HCT116 (cell line): ENCODE data around the gene CDK2AP2. TPM values are rescaled to one million over a fixed set of nuclear protein-coding genes. Genes with fewer than 3 reads are reported as not detected.
"Not testable (repeated sequence)": the region's sequence is repeated elsewhere in the genome, so short reads cannot be mapped to it uniquely, and the experiment has no call there.

Source experiments
- ATAC-seq: fragments of 200-7000 bp; cut with Tn5 transposase; 2 replicates; pipeline ENCODE4 v1.9.1; 2020; ENCODE audit warnings: mild to moderate bottlenecking, moderate library complexity
- BruUV-seq: library from RNA; stranded (reverse); fragments of 400-500 nt; replicated peaks from 2 replicates; lab custom pipeline; 2021; lab: Mats Ljungman, UMichigan
- CTCF ChIA-PET: fragments of 300-600 bp; sonication (Branson Sonifier 250); formaldehyde crosslinking; loops from one replicate; lab custom pipeline; 2021; ENCODE audit warnings: antibody characterized with exemption; lab: Charles Lee
- POLR2A ChIA-PET: fragments of 300-600, 350-600 bp; sonication (Branson Sonifier 250); formaldehyde crosslinking; loops from one replicate; lab custom pipeline; 2021; ENCODE audit warnings: antibody characterized with exemption; lab: Charles Lee
- RAD21 ChIA-PET, 2 experiments: fragments of 300-600 bp; sonication (Branson Sonifier 250); formaldehyde crosslinking; loops; one replicate each; lab custom pipeline; 2023; ENCODE audit warnings: low total read pairs in 2 of 2; ENCODE audit not compliant: uncharacterized antibody in 2 of 2, unreplicated experiment in 2 of 2, low non-redundant PET in 1 of 2; lab: Charles Lee
- DNase-seq: peaks from one replicate; pipeline ENCODE4 v3.0.0-alpha.2; 2010; ENCODE audit warnings: low read depth, low spot score
- H2AFZ ChIP-seq: fragments of 200-600 bp; shearing (Covaris generic), sonication (generic); 2 replicates; pipeline ENCODE4 v1.6.1; 2017; ENCODE audit warnings: low read depth, mixed run types, mixed read lengths, antibody characterized with exemption, low read length; ENCODE audit not compliant: poor library complexity, severe bottlenecking
- H3K27ac ChIP-seq: 2 replicates; pipeline ENCODE4 v1.5.1; 2012; ENCODE audit warnings: low read depth, low read length
- H3K27me3 ChIP-seq: fragments of 200-600 bp; sonication (generic); 2 replicates; pipeline ENCODE4 v1.6.1; 2016; ENCODE audit warnings: mixed run types, low read length, mixed read lengths; ENCODE audit not compliant: insufficient read depth
- H3K36me3 ChIP-seq, 2 experiments: fragments of 200-500 bp in 1 of 2; fragments of 200-600 bp in 1 of 2; sonication (Bioruptor generic) in 1 of 2; sonication (generic) in 1 of 2; 2 replicates each; pipeline versions ENCODE4 v1.5.1 to v1.6.1; 2014 to 2016; ENCODE audit warnings: low read length in 2 of 2, inconsistent platforms in 1 of 2, mixed read lengths in 1 of 2, mixed run types in 1 of 2; ENCODE audit not compliant: insufficient read depth in 2 of 2, control insufficient read depth in 1 of 2
- H3K4me1 ChIP-seq, 2 experiments: fragments of 200-600 bp in 1 of 2; sonication (generic) in 1 of 2; 2 replicates each; pipeline versions ENCODE4 v1.5.1 to v1.6.1; 2012 to 2017; ENCODE audit warnings: low read length in 2 of 2, inconsistent platforms in 1 of 2, mild to moderate bottlenecking in 1 of 2, mixed read lengths in 1 of 2, mixed run types in 1 of 2, moderate library complexity in 1 of 2; ENCODE audit not compliant: insufficient read depth in 2 of 2, control insufficient read depth in 1 of 2
- H3K4me2 ChIP-seq: fragments of 200-600 bp; sonication (generic); 2 replicates; pipeline ENCODE4 v1.6.1; 2017; ENCODE audit warnings: mixed run types, low read length, mixed read lengths
- H3K4me3 ChIP-seq, 2 experiments: fragments of 200-600 bp in 1 of 2; sonication (generic) in 1 of 2; replicated peaks in 1 of 2; 2 replicates each; pipeline ENCODE4 v1.5.1; 2011 to 2016; ENCODE audit warnings: low read length in 2 of 2, control low read depth in 1 of 2, low read depth in 1 of 2, mild to moderate bottlenecking in 1 of 2, mixed read lengths in 1 of 2, mixed run types in 1 of 2
- H3K79me2 ChIP-seq: fragments of 200-600 bp; sonication (generic); 2 replicates; pipeline ENCODE4 v1.6.1; 2017; ENCODE audit warnings: mild to moderate bottlenecking, mixed run types, low read length, moderate library complexity, mixed read lengths; ENCODE audit not compliant: insufficient read depth
- H3K9ac ChIP-seq: fragments of 200-600 bp; sonication (generic); 2 replicates; pipeline ENCODE4 v1.6.1; 2016; ENCODE audit warnings: low read length, mixed read lengths
- H3K9me2 ChIP-seq: fragments of 200-600 bp; sonication (generic), shearing (Covaris generic); 2 replicates; pipeline ENCODE4 v1.6.1; 2017; ENCODE audit warnings: mixed run types, mild to moderate bottlenecking, moderate library complexity; ENCODE audit not compliant: insufficient read depth
- H3K9me3 ChIP-seq, 2 experiments: fragments of 200-500 bp in 1 of 2; fragments of 200-600 bp in 1 of 2; sonication (Bioruptor generic) in 1 of 2; sonication (generic) in 1 of 2; 2 replicates each; pipeline ENCODE4 v1.6.1; 2014 to 2017; ENCODE audit warnings: low read length in 2 of 2, mixed read lengths in 2 of 2, inconsistent platforms in 1 of 2, low read depth in 1 of 2, mild to moderate bottlenecking in 1 of 2, mixed run types in 1 of 2, moderate library complexity in 1 of 2; ENCODE audit not compliant: control insufficient read depth in 1 of 2, insufficient read depth in 1 of 2
- H4K20me1 ChIP-seq: fragments of 200-600 bp; sonication (generic), shearing (Covaris generic); 2 replicates; pipeline ENCODE4 v1.6.1; 2017; ENCODE audit warnings: mixed run types, mild to moderate bottlenecking, moderate library complexity; ENCODE audit not compliant: insufficient read depth
- CBX3 ChIP-seq: IDR thresholded peaks from 2 replicates; pipeline ENCODE4 v1.6.1; 2012; ENCODE audit warnings: low read depth
- EGR1 ChIP-seq: IDR thresholded peaks from 2 replicates; pipeline ENCODE4 v1.6.1; 2012; ENCODE audit warnings: low read depth
- JUND ChIP-seq: IDR thresholded peaks from 2 replicates; pipeline ENCODE4 v1.6.1; 2012
- SP1 ChIP-seq: IDR thresholded peaks from 2 replicates; pipeline ENCODE4 v1.6.1; 2012; ENCODE audit warnings: low read depth
- TCF7L2 ChIP-seq: IDR thresholded peaks from 2 replicates; pipeline ENCODE4 v1.7.0; 2011; ENCODE audit warnings: borderline replicate concordance, inconsistent platforms; ENCODE audit not compliant: insufficient read depth, insufficient read length; ENCODE audit errors: extremely low read depth
- YY1 ChIP-seq: IDR thresholded peaks from 2 replicates; pipeline ENCODE4 v1.6.1; 2011; ENCODE audit warnings: low read length, low read depth, moderate library complexity, mild to moderate bottlenecking; ENCODE audit not compliant: insufficient replicate concordance; ENCODE audit errors: extremely low read depth
- intact Hi-C: fragments of 100-400 bp; cut with micrococcal nuclease; formaldehyde crosslinking; loops from 2 replicates; pipeline ENCODE4 v1.10.0; 2022
- total RNA-seq: library from RNA; stranded (reverse); gene quantifications from one replicate; pipeline ENCODE4 v1.2.1, GENCODE V29; 2021; ENCODE audit not compliant: unreplicated experiment
- TF ChIP-seq, protein P1 (sequence below): IDR thresholded peaks from 2 replicates; pipeline ENCODE4 v1.6.1; 2012
- TF ChIP-seq, protein P2 (sequence below): IDR thresholded peaks from 2 replicates; pipeline ENCODE4 v1.6.1; 2012; ENCODE audit warnings: low read depth
- TF ChIP-seq, protein P3 (sequence below): IDR thresholded peaks from 2 replicates; pipeline ENCODE4 v1.6.1; 2011; ENCODE audit warnings: mild to moderate bottlenecking, low read length, moderate library complexity; ENCODE audit not compliant: insufficient replicate concordance; ENCODE audit errors: extremely low read depth

CDK2AP2 gene
- total RNA-seq, 1 experiment from 2014 or later: 53.6 TPM

DNA sequence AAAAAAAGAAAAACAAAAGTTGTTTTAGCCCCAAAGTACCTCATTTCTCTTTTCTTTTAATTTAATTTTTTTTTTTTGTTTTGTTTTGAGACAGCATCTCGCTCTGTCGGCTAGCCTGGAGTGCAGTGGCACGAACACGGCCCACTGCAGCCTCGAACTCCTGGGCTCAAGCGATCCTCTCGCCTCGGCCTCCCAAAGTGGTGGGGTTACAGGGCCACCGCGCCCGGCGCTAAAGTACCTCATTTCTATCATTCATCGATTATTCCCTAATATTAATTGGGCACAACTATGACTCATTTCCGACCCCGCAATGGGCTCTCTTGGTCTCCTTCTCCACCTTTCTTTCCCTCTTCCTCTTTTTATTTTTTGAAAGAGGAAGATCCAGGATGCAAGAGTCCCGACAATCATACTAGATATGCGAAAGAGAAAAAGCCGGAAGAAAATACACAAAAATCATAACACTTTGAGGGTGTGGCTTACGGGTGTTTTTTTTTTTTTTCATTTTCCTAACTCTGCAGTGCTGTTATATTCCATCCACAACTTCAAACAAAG lies 25.6 kb downstream of the CDK2AP2 start:
- Histone ChIP-seq H2AFZ (peak overlapping the region; percentile 95), H4K20me1 (no peaks in the 10 kb centered on the region)
- CTCF ChIA-PET: interaction anchor here (1.0 kb wide), 1 partner anchor 81 kb away, joined by 4 read pairs; the partner anchor contains the start of gene PPP1CA
- POLR2A ChIA-PET: interaction anchor here (0.7 to 1.0 kb wide), 2 partner anchors 13 to 81 kb away, joined by 3 to 9 read pairs; partner anchors contain the start of genes PPP1CA and TMEM134
- TF ChIP-seq YY1 (no peak), CBX3 (no peak), EGR1 (no peak), TCF7L2 (no peak), SP1 (no peak), JUND (no peak)
- TF ChIP-seq, protein P1, sequence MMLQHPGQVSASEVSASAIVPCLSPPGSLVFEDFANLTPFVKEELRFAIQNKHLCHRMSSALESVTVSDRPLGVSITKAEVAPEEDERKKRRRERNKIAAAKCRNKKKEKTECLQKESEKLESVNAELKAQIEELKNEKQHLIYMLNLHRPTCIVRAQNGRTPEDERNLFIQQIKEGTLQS: no peak
- TF ChIP-seq, protein P2, sequence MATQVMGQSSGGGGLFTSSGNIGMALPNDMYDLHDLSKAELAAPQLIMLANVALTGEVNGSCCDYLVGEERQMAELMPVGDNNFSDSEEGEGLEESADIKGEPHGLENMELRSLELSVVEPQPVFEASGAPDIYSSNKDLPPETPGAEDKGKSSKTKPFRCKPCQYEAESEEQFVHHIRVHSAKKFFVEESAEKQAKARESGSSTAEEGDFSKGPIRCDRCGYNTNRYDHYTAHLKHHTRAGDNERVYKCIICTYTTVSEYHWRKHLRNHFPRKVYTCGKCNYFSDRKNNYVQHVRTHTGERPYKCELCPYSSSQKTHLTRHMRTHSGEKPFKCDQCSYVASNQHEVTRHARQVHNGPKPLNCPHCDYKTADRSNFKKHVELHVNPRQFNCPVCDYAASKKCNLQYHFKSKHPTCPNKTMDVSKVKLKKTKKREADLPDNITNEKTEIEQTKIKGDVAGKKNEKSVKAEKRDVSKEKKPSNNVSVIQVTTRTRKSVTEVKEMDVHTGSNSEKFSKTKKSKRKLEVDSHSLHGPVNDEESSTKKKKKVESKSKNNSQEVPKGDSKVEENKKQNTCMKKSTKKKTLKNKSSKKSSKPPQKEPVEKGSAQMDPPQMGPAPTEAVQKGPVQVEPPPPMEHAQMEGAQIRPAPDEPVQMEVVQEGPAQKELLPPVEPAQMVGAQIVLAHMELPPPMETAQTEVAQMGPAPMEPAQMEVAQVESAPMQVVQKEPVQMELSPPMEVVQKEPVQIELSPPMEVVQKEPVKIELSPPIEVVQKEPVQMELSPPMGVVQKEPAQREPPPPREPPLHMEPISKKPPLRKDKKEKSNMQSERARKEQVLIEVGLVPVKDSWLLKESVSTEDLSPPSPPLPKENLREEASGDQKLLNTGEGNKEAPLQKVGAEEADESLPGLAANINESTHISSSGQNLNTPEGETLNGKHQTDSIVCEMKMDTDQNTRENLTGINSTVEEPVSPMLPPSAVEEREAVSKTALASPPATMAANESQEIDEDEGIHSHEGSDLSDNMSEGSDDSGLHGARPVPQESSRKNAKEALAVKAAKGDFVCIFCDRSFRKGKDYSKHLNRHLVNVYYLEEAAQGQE: no peak
- TF ChIP-seq, protein P3, sequence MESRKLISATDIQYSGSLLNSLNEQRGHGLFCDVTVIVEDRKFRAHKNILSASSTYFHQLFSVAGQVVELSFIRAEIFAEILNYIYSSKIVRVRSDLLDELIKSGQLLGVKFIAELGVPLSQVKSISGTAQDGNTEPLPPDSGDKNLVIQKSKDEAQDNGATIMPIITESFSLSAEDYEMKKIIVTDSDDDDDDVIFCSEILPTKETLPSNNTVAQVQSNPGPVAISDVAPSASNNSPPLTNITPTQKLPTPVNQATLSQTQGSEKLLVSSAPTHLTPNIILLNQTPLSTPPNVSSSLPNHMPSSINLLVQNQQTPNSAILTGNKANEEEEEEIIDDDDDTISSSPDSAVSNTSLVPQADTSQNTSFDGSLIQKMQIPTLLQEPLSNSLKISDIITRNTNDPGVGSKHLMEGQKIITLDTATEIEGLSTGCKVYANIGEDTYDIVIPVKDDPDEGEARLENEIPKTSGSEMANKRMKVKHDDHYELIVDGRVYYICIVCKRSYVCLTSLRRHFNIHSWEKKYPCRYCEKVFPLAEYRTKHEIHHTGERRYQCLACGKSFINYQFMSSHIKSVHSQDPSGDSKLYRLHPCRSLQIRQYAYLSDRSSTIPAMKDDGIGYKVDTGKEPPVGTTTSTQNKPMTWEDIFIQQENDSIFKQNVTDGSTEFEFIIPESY: no peak
- TF ChIP-seq, all 23 proteins: peak for 0
- H3K9me3 ChIP-seq: no peaks in the 10 kb centered on the region
- H3K4me1 ChIP-seq: peaks cover 7 to 28% of the 10 kb centered on the region in 2 experiments; a peak in 3 of 4 replicates
- peak; percentile 8 for ATAC-seq
- BruUV-seq: TSS peak; percentile 84
- intact Hi-C loops: no loop called here
- no peaks in the 10 kb centered on the region for H3K9me2 ChIP-seq
- no peaks in the 10 kb centered on the region for H3K27me3 ChIP-seq
- H3K36me3 ChIP-seq: no peaks in the 10 kb centered on the region
- peak overlapping the region; percentile 51 to 61 for H3K4me3 ChIP-seq
- H3K27ac ChIP-seq: peak overlapping the region; percentile 46; the same call in 1 of the 2 replicates
- peaks cover 7% of the 10 kb centered on the region; the same call in 1 of the 2 replicates for H3K79me2 ChIP-seq
- peak overlapping the region; percentile 83 for H3K4me2 ChIP-seq
- H3K9ac ChIP-seq: peak overlapping the region; percentile 56
- RAD21 ChIA-PET: interaction anchor here in 1 of 2 experiments (1.1 kb wide), 1 partner anchor 81 kb away, joined by 4 read pairs; the partner anchor contains the start of gene PPP1CA
- DNase-seq: no peak

DNA sequence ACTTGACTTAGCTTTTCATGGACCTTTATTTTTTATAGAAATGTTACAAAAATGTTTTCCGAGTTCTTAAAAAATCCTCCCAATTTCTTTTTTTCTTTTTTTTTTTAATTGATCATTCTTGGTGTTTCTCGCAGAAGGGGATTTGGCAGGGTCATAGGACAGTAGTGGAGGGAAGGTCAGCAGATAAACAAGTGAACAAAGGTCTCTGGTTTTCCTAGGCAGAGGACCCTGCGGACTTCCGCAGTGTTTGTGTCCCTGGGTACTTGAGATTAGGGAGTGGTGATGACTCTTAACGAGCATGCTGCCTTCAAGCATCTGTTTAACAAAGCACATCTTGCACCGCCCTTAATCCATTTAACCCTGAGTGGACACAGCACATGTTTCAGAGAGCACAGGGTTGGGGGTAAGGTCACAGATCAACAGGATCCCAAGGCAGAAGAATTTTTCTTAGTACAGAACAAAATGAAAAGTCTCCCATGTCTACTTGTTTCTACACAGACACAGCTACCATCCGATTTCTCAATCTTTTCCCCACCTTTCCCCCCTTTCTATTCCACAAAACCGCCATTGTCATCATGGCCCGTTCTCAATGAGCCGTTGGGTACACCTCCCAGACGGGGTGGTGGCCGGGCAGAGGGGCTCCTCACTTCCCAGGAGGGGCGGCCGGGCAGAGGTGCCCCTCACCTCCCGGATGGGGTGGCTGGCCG lies 30.5 kb downstream of the CDK2AP2 start:
- H3K4me2 ChIP-seq, H4K20me1 ChIP-seq, DNase-seq, intact Hi-C loops, H3K9ac ChIP-seq, H3K4me3 ChIP-seq, BruUV-seq, H3K4me1 ChIP-seq, RAD21 ChIA-PET, H2AFZ ChIP-seq, POLR2A ChIA-PET, H3K9me2 ChIP-seq, H3K27me3 ChIP-seq, H3K36me3 ChIP-seq, ATAC-seq, H3K9me3 ChIP-seq, H3K79me2 ChIP-seq, H3K27ac ChIP-seq: not testable (repeated sequence)
- CTCF ChIA-PET: interaction anchor here (0.7 kb wide), 1 partner anchor 96 kb away, joined by 3 read pairs; no protein-coding TSS in a partner anchor
